Measurements from ENCODE around the gene SYPL2.

The SYPL2 gene

DNA sequence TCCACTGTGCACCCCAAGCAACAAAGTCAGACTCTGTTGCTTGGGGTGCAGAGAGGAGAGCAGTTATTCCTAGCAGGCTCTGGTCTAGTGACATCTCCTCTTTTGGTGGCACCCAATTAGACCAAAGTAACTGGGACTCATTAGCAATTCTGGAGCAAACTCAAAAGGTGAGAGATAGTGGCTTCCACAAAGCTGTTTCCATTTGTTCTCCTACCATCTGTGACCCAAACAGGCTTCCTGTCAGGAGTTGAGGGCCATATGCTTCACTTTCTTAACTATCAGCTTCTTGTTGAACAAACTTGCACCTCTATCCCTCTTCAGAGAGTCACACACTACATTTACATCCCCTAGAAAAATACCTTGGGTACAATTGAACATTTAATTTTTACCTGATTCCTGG, 15.9 kb downstream of the SYPL2 start:
- H3K27ac ChIP-seq: no peak overlapping the region
- ChIA-PET CTCF (interaction anchor here (1.6 kb wide), 1 partner anchor 11 kb away, joined by 4 read pairs; the partner anchor contains the start of gene CYB561D1), POLR2A (ENCODE audit: low non-redundant PET) (no interaction called here)
- no peak for DNase-seq (ENCODE audit: low spot score)
- TF ChIP-seq, protein P1, sequence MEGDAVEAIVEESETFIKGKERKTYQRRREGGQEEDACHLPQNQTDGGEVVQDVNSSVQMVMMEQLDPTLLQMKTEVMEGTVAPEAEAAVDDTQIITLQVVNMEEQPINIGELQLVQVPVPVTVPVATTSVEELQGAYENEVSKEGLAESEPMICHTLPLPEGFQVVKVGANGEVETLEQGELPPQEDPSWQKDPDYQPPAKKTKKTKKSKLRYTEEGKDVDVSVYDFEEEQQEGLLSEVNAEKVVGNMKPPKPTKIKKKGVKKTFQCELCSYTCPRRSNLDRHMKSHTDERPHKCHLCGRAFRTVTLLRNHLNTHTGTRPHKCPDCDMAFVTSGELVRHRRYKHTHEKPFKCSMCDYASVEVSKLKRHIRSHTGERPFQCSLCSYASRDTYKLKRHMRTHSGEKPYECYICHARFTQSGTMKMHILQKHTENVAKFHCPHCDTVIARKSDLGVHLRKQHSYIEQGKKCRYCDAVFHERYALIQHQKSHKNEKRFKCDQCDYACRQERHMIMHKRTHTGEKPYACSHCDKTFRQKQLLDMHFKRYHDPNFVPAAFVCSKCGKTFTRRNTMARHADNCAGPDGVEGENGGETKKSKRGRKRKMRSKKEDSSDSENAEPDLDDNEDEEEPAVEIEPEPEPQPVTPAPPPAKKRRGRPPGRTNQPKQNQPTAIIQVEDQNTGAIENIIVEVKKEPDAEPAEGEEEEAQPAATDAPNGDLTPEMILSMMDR (conservative IDR thresholded peaks at IDR 0.05; ENCODE audit: low read depth): no peak

DNA sequence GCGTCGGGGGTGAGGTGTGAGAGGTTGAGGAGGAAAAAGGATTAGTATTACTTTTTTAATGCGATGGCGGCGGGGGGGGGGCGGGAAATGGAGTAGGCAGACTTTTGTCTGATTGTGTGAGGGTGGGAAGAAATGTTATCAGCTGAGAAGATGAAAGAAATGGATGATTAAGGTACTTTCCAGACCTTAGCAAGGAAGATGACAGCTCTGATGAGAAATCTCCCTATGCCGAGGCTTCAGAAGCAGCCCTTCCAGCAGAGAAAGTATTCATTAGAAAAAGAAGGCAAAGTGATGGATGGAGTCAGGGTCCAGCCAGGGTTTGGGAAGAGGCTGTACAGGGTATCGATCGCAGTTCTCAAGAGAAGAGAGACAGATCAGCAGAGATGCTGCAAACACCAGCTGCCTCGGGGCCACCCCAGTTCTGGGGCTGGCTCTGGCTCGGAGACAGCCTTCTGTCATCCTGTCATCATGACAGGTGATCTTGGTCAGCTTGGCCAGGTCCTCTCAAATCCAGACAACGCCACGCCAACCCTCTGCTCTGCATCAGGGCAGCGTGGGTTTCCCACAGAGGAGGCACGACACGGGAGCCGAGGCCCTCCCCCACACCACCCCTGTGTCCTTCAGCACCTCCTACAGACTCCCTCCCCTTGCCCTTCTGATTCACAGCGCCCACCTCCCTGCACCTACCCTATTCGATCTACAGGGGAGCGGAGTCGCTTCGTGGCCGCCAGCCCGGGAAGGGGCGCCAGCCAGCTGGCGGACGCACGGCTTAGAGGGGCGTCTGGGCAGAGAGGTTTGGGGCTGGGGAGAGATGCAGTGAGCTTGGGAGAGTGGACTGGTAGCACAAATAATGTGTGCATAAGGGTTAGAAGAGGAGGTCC, 16.7 kb downstream of the SYPL2 start:
- TF ChIP-seq, protein P1 (conservative IDR thresholded peaks at IDR 0.05; ENCODE audit: low read depth): no peak
- DNase-seq (ENCODE audit: low spot score): no peak
- H3K27ac ChIP-seq: peak overlapping the region; percentile 82; the same call in 1 of the 2 replicates
- CTCF ChIA-PET: interaction anchor here (1.6 kb wide), 1 partner anchor 11 kb away, joined by 4 read pairs; the partner anchor contains the start of gene CYB561D1
- POLR2A ChIA-PET (ENCODE audit: low non-redundant PET): interaction anchor here (1.0 kb wide), 1 partner anchor 66 kb away, joined by 3 read pairs; the partner anchor contains the start of gene GNAI3

DNA sequence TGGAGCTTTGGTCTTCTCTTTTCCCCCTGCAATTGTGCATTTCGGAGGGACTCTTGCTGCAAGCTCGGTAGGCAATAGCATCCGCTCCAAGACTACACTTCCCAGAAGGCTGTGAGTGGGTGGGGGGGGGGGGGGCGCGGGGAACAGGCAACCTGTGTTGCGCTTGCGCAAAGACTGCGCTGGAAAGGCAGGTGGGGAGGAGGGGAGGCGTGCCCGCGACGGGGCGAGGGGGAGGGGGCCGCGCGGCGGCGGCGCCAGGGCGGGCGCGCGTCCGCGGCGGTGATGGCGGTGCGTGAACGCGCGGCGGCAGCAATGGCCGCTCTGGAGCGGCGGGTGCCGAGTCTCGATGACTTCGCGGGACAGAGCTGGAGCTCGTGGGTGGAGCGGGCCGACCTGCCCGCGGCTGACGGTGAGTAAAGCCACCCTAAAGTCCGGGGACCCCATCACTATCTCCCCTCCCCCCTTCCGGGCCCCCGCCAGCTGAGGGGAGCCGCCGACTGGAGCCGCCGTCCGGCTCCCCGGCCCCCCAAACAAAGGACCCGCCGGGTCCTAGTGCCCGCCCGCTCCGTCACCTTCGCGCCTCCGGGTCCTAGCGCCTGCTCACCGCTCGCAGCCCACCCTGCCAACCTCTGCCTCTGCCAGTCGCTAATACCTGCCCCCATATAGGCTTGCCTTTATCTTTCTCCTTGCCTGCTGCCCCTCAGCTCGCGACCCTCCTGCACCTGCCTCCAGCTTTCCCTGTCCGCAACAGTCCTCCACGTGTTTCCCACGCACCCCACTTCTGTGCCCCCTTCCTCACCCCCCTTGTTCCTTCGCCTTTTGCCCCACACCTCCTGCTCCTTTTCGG, 17.5 kb downstream of the SYPL2 start, which contains the start of gene ATXN7L2:
TSS of gene ATXN7L2 (plus strand) at position 234 of the 847 bp plus-strand sequence. CDS start at position 283, 49 bp downstream.
- H3K27ac ChIP-seq: peak within 1 kb of the TSS; percentile 82
- DNase-seq (ENCODE audit: low spot score): peak; percentile 99

DNA sequence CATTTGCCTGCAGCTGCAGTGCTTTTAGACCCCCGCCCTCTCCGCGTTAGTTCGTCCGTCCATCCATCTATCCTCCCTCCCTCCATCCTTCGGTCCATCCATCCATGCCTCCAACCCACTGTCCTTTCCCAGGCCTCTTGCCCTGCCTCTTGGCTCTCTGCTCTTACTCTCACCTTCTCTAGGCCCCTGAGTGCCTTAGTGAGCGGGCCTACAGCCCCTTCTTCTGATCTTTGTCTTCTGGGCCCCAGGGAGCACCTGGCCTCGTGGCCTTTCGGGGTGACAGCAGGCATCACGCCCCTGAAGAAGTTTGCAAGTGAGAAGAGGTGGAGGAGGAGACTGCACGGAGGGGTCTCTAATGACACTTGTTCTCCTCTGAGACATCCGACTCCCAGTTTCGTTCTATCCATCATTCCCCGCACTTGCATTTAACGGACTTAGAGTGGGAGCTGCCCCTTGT, 18.2 kb downstream of the SYPL2 start:
- CTCF ChIA-PET: interaction anchor here (0.7 to 0.8 kb wide), 3 partner anchors 9 to 430 kb away, joined by 3 to 4 read pairs (median 3); no protein-coding TSS in a partner anchor
- POLR2A ChIA-PET (ENCODE audit: low non-redundant PET): no interaction called here
- DNase-seq (ENCODE audit: low spot score): no peak

More for the DNA sequence above, 17.5 kb downstream of the SYPL2 start, which contains the start of gene ATXN7L2:
- ChIA-PET POLR2A (ENCODE audit: low non-redundant PET) (interaction anchor here (1.0 kb wide), 1 partner anchor 65 kb away, joined by 3 read pairs; the partner anchor contains the start of gene GNAI3), CTCF (interaction anchor here (0.7 to 1.6 kb wide), 4 partner anchors 9 to 430 kb away, joined by 3 to 4 read pairs (median 4); partner anchors contain the start of gene CYB561D1)
- TF ChIP-seq, protein P1 (conservative IDR thresholded peaks at IDR 0.05; ENCODE audit: low read depth): no peak

DNA sequence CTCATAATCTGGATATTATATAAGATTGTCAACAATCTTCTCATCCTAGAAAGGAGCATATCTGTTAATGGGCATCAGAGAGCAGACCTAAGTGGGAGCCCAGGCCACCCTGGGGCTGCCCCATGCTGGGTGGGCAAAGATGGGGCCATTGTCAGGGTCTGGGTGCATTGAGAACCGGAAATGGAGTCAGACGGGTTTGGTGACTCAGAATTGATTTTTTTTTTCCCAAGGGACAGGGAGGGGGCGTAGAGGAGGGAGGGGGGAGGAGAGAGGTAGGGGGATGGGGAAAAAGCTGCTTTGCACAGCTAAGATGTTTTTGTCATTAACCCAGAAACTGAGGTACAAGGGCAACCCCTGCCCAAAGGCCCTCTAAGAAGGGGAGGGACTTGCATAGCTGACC, 18.7 kb downstream of the SYPL2 start:
- ChIA-PET POLR2A (ENCODE audit: low non-redundant PET) (no interaction called here), CTCF (interaction anchor here (0.7 to 10.6 kb wide), 2 partner anchors 47 to 48 kb away, joined by 4 to 180 read pairs; no protein-coding TSS in a partner anchor)
- DNase-seq (ENCODE audit: low spot score): no peak
- peak overlapping the region; percentile 82 for H3K27ac ChIP-seq
- TF ChIP-seq, protein P1 (conservative IDR thresholded peaks at IDR 0.05; ENCODE audit: low read depth): no peak

More for the DNA sequence above, 18.2 kb downstream of the SYPL2 start:
- H3K27ac ChIP-seq: peak overlapping the region; percentile 82
- TF ChIP-seq, protein P1 (conservative IDR thresholded peaks at IDR 0.05; ENCODE audit: low read depth): no peak

All from RWPE1 (cell line).